A673 (cell line): ENCODE measurements around the gene EFNA5. TPM values are rescaled to one million over a fixed set of nuclear protein-coding genes. Genes with fewer than 3 reads are reported as not detected.

Experiments
- BruUV-seq: library from RNA; stranded (reverse); fragments of 400-500 nt; replicated peaks from 2 replicates; lab custom pipeline; 2021; lab: Mats Ljungman, UMichigan
- CTCF ChIA-PET: fragments of 300-600 bp; sonication (Branson Sonifier 250); formaldehyde crosslinking; loops from one replicate; lab custom pipeline; 2022; ENCODE audit warnings: antibody characterized with exemption; lab: Charles Lee
- POLR2A ChIA-PET: fragments of 300-600 bp; sonication (Branson Sonifier 250); formaldehyde crosslinking; loops from one replicate; lab custom pipeline; 2022; ENCODE audit warnings: antibody characterized with exemption; ENCODE audit not compliant: low non-redundant PET; lab: Charles Lee
- DNase-seq: peaks from one replicate; pipeline ENCODE4 v3.0.0-alpha.2; 2015; ENCODE audit warnings: low spot score
- H3K27ac ChIP-seq: fragments of 200-600 bp; sonication (generic); 2 replicates; pipeline ENCODE4 v1.5.1; 2016; ENCODE audit warnings: mixed run types, low read depth, mild to moderate bottlenecking, mixed read lengths, antibody characterized with exemption, low read length; ENCODE audit not compliant: poor library complexity, severe bottlenecking
- H3K27me3 ChIP-seq: fragments of 200-600 bp; sonication (generic); replicated peaks from 2 replicates; pipeline ENCODE4 v1.6.1; 2017; ENCODE audit warnings: mixed run types, low read depth, mild to moderate bottlenecking, mixed read lengths, antibody characterized with exemption, low read length; ENCODE audit not compliant: insufficient read depth, poor library complexity
- H3K36me3 ChIP-seq: fragments of 200-600 bp; sonication (generic); 2 replicates; pipeline ENCODE4 v1.6.1; 2016; ENCODE audit warnings: mixed run types, mild to moderate bottlenecking, mixed read lengths, antibody characterized with exemption, low read length; ENCODE audit not compliant: insufficient read depth, poor library complexity, severe bottlenecking
- H3K4me1 ChIP-seq: fragments of 200-600 bp; sonication (generic); 2 replicates; pipeline ENCODE4 v1.6.1; 2017; ENCODE audit warnings: mixed run types, mild to moderate bottlenecking, mixed read lengths, antibody characterized with exemption, low read length; ENCODE audit not compliant: insufficient read depth, poor library complexity, severe bottlenecking
- H3K4me3 ChIP-seq: fragments of 200-600 bp; sonication (generic); 2 replicates; pipeline ENCODE4 v1.5.1; 2016; ENCODE audit warnings: low read depth, mixed run types, mild to moderate bottlenecking, mixed read lengths, low read length; ENCODE audit not compliant: poor library complexity, severe bottlenecking
- H3K9me3 ChIP-seq: fragments of 200-600 bp; sonication (generic); 2 replicates; pipeline ENCODE4 v1.6.1; 2016; ENCODE audit warnings: mixed run types, low read depth, mild to moderate bottlenecking, mixed read lengths, antibody characterized with exemption, low read length; ENCODE audit not compliant: poor library complexity, severe bottlenecking
- CTCF ChIP-seq: fragments of 300-800, 200-600 bp; sonication (generic); conservative IDR thresholded peaks from 2 replicates; pipeline ENCODE4 v1.5.1; 2017; ENCODE audit warnings: low read depth, mild to moderate bottlenecking, antibody characterized with exemption, low read length, moderate library complexity, mixed read lengths
- EZH2 ChIP-seq: fragments of 200-600 bp; sonication (generic); IDR thresholded peaks from 2 replicates; pipeline ENCODE4 v1.6.1; 2017; ENCODE audit warnings: borderline replicate concordance, low read depth, mild to moderate bottlenecking, mixed read lengths, antibody characterized with exemption, low read length; ENCODE audit not compliant: poor library complexity, severe bottlenecking
- intact Hi-C: fragments of 100-400 bp; cut with micrococcal nuclease; formaldehyde crosslinking; loops from one replicate; pipeline ENCODE4 v1.10.0; 2022; ENCODE audit not compliant: unreplicated experiment
- total RNA-seq: library from RNA; stranded (reverse); gene quantifications from 2 replicates; pipeline ENCODE4 v1.2.3, GENCODE V29; 2021

The EFNA5 gene
- total RNA-seq, 1 experiment from 2014 or later: 16.7 TPM

DNA sequence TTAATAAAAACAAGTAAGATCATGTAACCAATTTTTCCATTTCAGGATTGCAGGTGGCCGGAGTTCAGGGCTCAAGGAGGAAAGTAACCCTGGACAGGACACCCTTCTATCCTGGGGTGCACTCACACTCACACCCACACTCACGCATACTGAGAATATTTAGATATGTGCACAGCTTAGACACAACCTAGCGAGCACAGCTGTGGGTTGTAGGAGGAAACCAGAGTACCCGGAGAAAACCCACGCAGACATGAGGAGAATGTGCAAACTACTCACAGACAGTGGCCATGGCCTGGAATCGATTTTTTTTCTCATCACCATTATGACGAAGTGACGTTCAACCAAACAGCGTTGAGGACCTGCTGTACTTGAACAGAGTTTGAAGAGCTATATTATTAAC, 4.5 kb upstream of the EFNA5 start:
- TF ChIP-seq EZH2 (no peak), CTCF (no peak)
- H3K4me1 ChIP-seq: peaks cover 4% of the 10 kb centered on the region
- intact Hi-C loops: loop anchor here (10.0 kb wide), 2 partner anchors 430 to 630 kb away; no protein-coding TSS in a partner anchor
- ChIA-PET POLR2A (no interaction called here), CTCF (interaction anchor here (0.6 kb wide), 1 partner anchor 103 kb away, joined by 6 read pairs; no protein-coding TSS in a partner anchor)
- no peaks in the 10 kb centered on the region for H3K27me3 ChIP-seq
- H3K27ac ChIP-seq: no peak overlapping the region
- H3K36me3 ChIP-seq: no peaks in the 10 kb centered on the region
- H3K9me3 ChIP-seq: no peaks in the 10 kb centered on the region
- BruUV-seq: no TSS peak
- no peak overlapping the region for H3K4me3 ChIP-seq
- DNase-seq: no peak

DNA sequence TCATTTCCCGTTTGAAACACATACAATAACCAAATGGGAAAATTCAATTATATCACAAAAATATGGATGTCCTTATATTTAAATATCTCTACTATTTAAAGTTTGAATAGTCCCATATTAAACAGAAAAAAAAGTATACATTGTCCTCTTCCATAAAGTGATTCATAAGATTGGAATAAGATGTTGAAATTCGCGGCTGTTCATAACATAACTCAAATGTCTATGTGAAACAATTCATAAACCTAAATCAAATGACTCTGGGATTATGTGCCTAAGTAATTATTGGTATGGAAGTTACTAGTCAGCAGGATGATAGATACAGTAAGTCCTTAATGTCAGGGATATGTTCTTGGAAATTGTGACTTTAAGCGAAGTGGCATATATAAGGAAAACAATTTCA, 3.9 kb upstream of the EFNA5 start:
- DNase-seq: no peak
- ChIA-PET POLR2A (no interaction called here), CTCF (no interaction called here)
- no peak overlapping the region for H3K27ac ChIP-seq
- peaks cover 4% of the 10 kb centered on the region for H3K4me1 ChIP-seq
- intact Hi-C loops: loop anchor here (5.0 to 10.0 kb wide), 9 partner anchors 102 to 1407 kb away; no protein-coding TSS in a partner anchor
- H3K9me3 ChIP-seq: no peaks in the 10 kb centered on the region
- no peak overlapping the region for H3K4me3 ChIP-seq
- TF ChIP-seq EZH2: no peak
- no peak for TF ChIP-seq CTCF
- H3K36me3 ChIP-seq: no peaks in the 10 kb centered on the region
- H3K27me3 ChIP-seq: no peaks in the 10 kb centered on the region
- BruUV-seq: no TSS peak

- Histone ChIP-seq H3K4me3 (peak overlapping the region; percentile 65), H3K4me1 (peaks cover 4% of the 10 kb centered on the region), H3K9me3 (no peaks in the 10 kb centered on the region), H3K27ac (peak overlapping the region; percentile 47), H3K27me3 (no peaks in the 10 kb centered on the region), H3K36me3 (no peaks in the 10 kb centered on the region)
- ChIA-PET POLR2A (no interaction called here), CTCF (no interaction called here)
- no TSS peak for BruUV-seq
- intact Hi-C loops: loop anchor here (5.0 to 10.0 kb wide), 9 partner anchors 101 to 1406 kb away; no protein-coding TSS in a partner anchor
- TF ChIP-seq CTCF (peak; percentile 99), EZH2 (no peak)
- DNase-seq: peak; percentile 93
These were observed 2.8 kb upstream of the EFNA5 start for GRCh38 chr5:107673368-107674136.
